GM12878 (cell line): Measurements from ENCODE around the gene DHDH. TPM values are rescaled to one million over a fixed set of nuclear protein-coding genes. Genes with fewer than 3 reads are reported as not detected.

Experiments used
- CEBPZ ChIP-seq: fragments of 150-350 bp; IDR thresholded peaks from 2 replicates; pipeline ENCODE4 v1.6.1; 2016; ENCODE audit warnings: low read depth, low read length
- MTA2 ChIP-seq: fragments of 450-650 bp; IDR thresholded peaks from 2 replicates; pipeline ENCODE4 v1.6.1; 2016; ENCODE audit warnings: low read depth, mild to moderate bottlenecking, moderate library complexity
- RUNX3 ChIP-seq: IDR thresholded peaks from 2 replicates; pipeline ENCODE4 v1.6.1; 2012; ENCODE audit warnings: low read length, inconsistent platforms
- ZNF687 ChIP-seq: fragments of 450-650 bp; IDR thresholded peaks from 2 replicates; pipeline ENCODE4 v1.6.1; 2017; ENCODE audit warnings: mild to moderate bottlenecking, moderate library complexity
- polyA plus RNA-seq, 11 experiments: library from polyadenylated mRNA; depleted of rRNA in 4 of 11; unstranded in 6 of 11; stranded (reverse) in 5 of 11; fragments of >200 nt; fragmentation: Nextera tagmentation in 4 of 11; fragmentation: Illumina TruSeq in 1 of 11; extraction: Ambion mirVana in 4 of 11; extraction: Trizol in 1 of 11; gene quantifications; 1 replicate in 1 of 11; 2 replicates in 10 of 11; pipeline versions ENCODE4 v1.2.1 to v1.2.3, GENCODE V29; 2011 to 2016; ENCODE audit warnings: inconsistent platforms in 2 of 11, missing spikeins in 2 of 11, low read depth in 1 of 11
- total RNA-seq, 4 experiments: library from RNA; depleted of rRNA in 3 of 4; stranded (reverse); fragments of >200 nt in 3 of 4; fragmentation: Illumina TruSeq in 1 of 4; extraction: Trizol in 1 of 4; gene quantifications; 2 replicates each; pipeline versions ENCODE4 v1.2.1 to v1.2.3, GENCODE V29; 2013 to 2021

The DHDH gene
- total and polyA plus RNA-seq, 10 of the 15 experiments (the other 5 are each of a cell fraction or from before 2014, with no cell fraction given) = 0.13 to 0.21 (median 0.15) TPM; not detected in 7

- no peak for TF ChIP-seq CEBPZ
- peak; percentile 88; the same call in 1 of the 2 replicates for TF ChIP-seq ZNF687
- TF ChIP-seq MTA2 = peak; percentile 57; the same call in 1 of the 2 replicates
- TF ChIP-seq RUNX3 = peak; percentile 57
Measured at GRCh38 chr19:48963371-48964204, 30.1 kb downstream of the DHDH start (continued).
